ENCODE data around the gene ZNF764.

ZNF764 gene

DNA sequence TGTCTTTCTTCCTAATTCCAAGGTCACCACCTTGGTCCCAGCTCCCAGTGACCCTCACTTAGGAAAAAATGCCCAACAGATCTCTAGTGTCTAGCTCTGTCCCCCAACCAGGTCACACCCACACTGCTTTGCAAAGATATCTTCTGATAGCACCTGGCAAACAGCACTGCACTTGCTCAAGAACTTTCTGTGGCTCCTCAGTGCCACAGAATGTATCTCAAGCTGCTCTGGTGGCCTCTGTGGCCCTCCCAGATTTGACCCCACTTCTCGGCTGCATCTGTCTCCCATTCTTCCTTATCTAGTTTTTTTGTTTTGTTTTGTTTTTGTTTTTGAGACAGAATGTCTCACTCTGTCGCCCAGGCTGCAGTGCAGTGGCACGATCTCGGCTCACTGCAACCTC is 8.4 kb upstream of the ZNF764 start:
- no peak overlapping the region for H3K9ac ChIP-seq (ENCODE audit: low read length)
- H3K79me2 ChIP-seq (ENCODE audit: insufficient read depth, low read length): no peaks in the 10 kb centered on the region
- no peak overlapping the region for H3K4me3 ChIP-seq (ENCODE audit: low read depth, low read length, poor library complexity, severe bottlenecking)
- TF ChIP-seq, protein P1, sequence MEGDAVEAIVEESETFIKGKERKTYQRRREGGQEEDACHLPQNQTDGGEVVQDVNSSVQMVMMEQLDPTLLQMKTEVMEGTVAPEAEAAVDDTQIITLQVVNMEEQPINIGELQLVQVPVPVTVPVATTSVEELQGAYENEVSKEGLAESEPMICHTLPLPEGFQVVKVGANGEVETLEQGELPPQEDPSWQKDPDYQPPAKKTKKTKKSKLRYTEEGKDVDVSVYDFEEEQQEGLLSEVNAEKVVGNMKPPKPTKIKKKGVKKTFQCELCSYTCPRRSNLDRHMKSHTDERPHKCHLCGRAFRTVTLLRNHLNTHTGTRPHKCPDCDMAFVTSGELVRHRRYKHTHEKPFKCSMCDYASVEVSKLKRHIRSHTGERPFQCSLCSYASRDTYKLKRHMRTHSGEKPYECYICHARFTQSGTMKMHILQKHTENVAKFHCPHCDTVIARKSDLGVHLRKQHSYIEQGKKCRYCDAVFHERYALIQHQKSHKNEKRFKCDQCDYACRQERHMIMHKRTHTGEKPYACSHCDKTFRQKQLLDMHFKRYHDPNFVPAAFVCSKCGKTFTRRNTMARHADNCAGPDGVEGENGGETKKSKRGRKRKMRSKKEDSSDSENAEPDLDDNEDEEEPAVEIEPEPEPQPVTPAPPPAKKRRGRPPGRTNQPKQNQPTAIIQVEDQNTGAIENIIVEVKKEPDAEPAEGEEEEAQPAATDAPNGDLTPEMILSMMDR (IDR thresholded peaks at IDR 0.05; ENCODE audit: low read length): no peak
- no peak for TF ChIP-seq EZH2 (IDR thresholded peaks at IDR 0.05; ENCODE audit: borderline replicate concordance, low read length)
- H3K9me2 ChIP-seq (ENCODE audit: low read depth, low read length): no peaks in the 10 kb centered on the region
- H3K4me1 ChIP-seq (ENCODE audit: insufficient read depth, low read length, severe bottlenecking): peaks cover 29% of the 10 kb centered on the region
- no peaks in the 10 kb centered on the region for H3K9me3 ChIP-seq (ENCODE audit: low read length)
- no peak overlapping the region for H3K27ac ChIP-seq (ENCODE audit: low read depth, low read length, poor library complexity, severe bottlenecking)
- no peaks in the 10 kb centered on the region for H3K36me3 ChIP-seq (ENCODE audit: insufficient read depth, low read length)
- no peaks in the 10 kb centered on the region for H3F3A ChIP-seq (ENCODE audit: insufficient read depth, low read length)
- H2AFZ ChIP-seq (ENCODE audit: low read length): no peak overlapping the region
- no peaks in the 10 kb centered on the region for H4K20me1 ChIP-seq (ENCODE audit: insufficient read depth, low read length)
- H3K27me3 ChIP-seq (ENCODE audit: insufficient read depth, low read length): no peaks in the 10 kb centered on the region
- H3K4me2 ChIP-seq (ENCODE audit: low read length): no peak overlapping the region

DNA sequence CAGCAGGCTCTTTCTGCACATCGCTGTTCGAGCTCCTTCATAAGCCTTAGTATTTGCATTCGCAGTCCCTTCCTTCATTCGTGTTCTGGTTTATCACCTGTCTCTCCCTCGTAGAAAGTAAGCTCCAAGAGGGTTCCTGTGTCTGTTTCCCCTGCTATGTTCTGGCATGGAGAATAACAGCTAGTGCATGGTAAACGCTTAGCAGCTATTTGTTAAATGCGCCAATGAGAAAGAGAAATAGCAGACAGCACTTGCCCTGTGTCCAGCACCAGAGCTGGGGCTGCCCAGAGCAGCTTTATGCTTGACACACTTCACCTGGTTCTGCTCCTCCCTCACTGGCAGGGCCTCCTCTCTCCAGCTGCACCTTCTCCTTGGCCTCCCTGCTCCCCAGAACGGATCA is 7.8 kb upstream of the ZNF764 start:
- TF ChIP-seq, protein P1 (IDR thresholded peaks at IDR 0.05; ENCODE audit: low read length): no peak
- no peak for TF ChIP-seq EZH2 (IDR thresholded peaks at IDR 0.05; ENCODE audit: borderline replicate concordance, low read length)
- no peaks in the 10 kb centered on the region for H3K27me3 ChIP-seq (ENCODE audit: insufficient read depth, low read length)
- no peak overlapping the region for H3K4me3 ChIP-seq (ENCODE audit: low read depth, low read length, poor library complexity, severe bottlenecking)
- H3K9me3 ChIP-seq (ENCODE audit: low read length): no peaks in the 10 kb centered on the region
- no peak overlapping the region for H3K4me2 ChIP-seq (ENCODE audit: low read length)
- H2AFZ ChIP-seq (ENCODE audit: low read length): no peak overlapping the region
- no peak overlapping the region for H3K9ac ChIP-seq (ENCODE audit: low read length)
- peaks cover 31% of the 10 kb centered on the region for H3K4me1 ChIP-seq (ENCODE audit: insufficient read depth, low read length, severe bottlenecking)
- H4K20me1 ChIP-seq (ENCODE audit: insufficient read depth, low read length): no peaks in the 10 kb centered on the region
- no peaks in the 10 kb centered on the region for H3F3A ChIP-seq (ENCODE audit: insufficient read depth, low read length)
- H3K27ac ChIP-seq (ENCODE audit: low read depth, low read length, poor library complexity, severe bottlenecking): no peak overlapping the region
- H3K79me2 ChIP-seq (ENCODE audit: insufficient read depth, low read length): no peaks in the 10 kb centered on the region
- no peaks in the 10 kb centered on the region for H3K9me2 ChIP-seq (ENCODE audit: low read depth, low read length)
- H3K36me3 ChIP-seq (ENCODE audit: insufficient read depth, low read length): no peaks in the 10 kb centered on the region

DNA sequence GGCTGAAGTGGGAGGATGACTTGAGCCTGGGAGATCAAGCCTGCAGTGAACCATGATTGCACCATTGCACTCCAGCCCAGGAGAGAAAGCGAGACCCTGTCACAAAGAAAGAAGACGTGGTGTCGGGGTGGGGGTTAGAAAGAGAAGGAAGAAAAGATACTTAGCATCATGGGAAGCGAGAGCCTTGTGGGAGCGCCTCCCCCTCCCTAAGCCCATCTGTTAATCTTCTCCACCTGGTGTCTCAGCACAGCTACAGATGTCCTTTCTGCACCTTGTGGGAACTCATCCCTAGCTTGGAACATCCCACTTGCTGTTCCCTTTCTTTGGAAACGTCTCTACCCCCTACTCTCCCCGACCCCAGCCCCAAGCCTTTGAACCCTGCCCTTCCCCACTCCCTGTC is 7.4 kb upstream of the ZNF764 start:
- Histone ChIP-seq H3K4me3 (ENCODE audit: low read depth, low read length, poor library complexity, severe bottlenecking) (no peak overlapping the region), H3K36me3 (ENCODE audit: insufficient read depth, low read length) (no peaks in the 10 kb centered on the region), H4K20me1 (ENCODE audit: insufficient read depth, low read length) (no peaks in the 10 kb centered on the region), H3F3A (ENCODE audit: insufficient read depth, low read length) (no peaks in the 10 kb centered on the region), H2AFZ (ENCODE audit: low read length) (no peak overlapping the region), H3K4me1 (ENCODE audit: insufficient read depth, low read length, severe bottlenecking) (peaks cover 28% of the 10 kb centered on the region), H3K4me2 (ENCODE audit: low read length) (no peak overlapping the region), H3K9ac (ENCODE audit: low read length) (no peak overlapping the region), H3K79me2 (ENCODE audit: insufficient read depth, low read length) (no peaks in the 10 kb centered on the region), H3K9me2 (ENCODE audit: low read depth, low read length) (no peaks in the 10 kb centered on the region), H3K27ac (ENCODE audit: low read depth, low read length, poor library complexity, severe bottlenecking) (no peak overlapping the region), H3K27me3 (ENCODE audit: insufficient read depth, low read length) (no peaks in the 10 kb centered on the region), H3K9me3 (ENCODE audit: low read length) (no peaks in the 10 kb centered on the region)
- TF ChIP-seq, protein P1 (IDR thresholded peaks at IDR 0.05; ENCODE audit: low read length): no peak
- no peak for TF ChIP-seq EZH2 (IDR thresholded peaks at IDR 0.05; ENCODE audit: borderline replicate concordance, low read length)

Measured in OCI-LY1 (cell line).